Cardiac atrium fibroblast (primary cell): ENCODE measurements around the gene PIGB. TPM values are rescaled to one million over a fixed set of nuclear protein-coding genes. Genes with fewer than 3 reads are reported as not detected.

ENCODE experiments used
- total RNA-seq: library from RNA; depleted of rRNA; stranded (reverse); fragments of >200 nt; gene quantifications from 2 replicates; pipeline ENCODE4 v1.2.3, GENCODE V29; 2015

Gene PIGB
- 8.5 and 11.2 TPM in 2 replicates for total RNA-seq

GRCh38 chr15:55318588-55319494 is at the start of gene PIGB, which contains the start of gene PIGBOS1:
PIGB (plus strand) TSS chr15:55319222; CDS start chr15:55319251, 29 bp downstream.
PIGBOS1 (minus strand) TSS chr15:55319123; CDS start chr15:55317792, 1,331 bp downstream.

GRCh38 chr15:55289746-55290527 is 29.1 kb upstream of the PIGB start, which contains the start of gene RAB27A:
RAB27A (minus strand) TSS chr15:55289813; CDS start chr15:55234934, 54,879 bp downstream.

Other genes with a start within 250 kb of the PIGB start
- 55.1 and 78.9 TPM in 2 replicates for gene RSL24D1, start 122.3 kb upstream of the PIGB start, total RNA-seq
- 5.8 and 8.3 TPM in 2 replicates for gene RAB27A, start 29.4 kb upstream of the PIGB start, total RNA-seq
- 7.9 and 15.0 TPM in 2 replicates for gene PIGBOS1, start 99 bp upstream of the PIGB start, total RNA-seq
- gene CCPG1, start 89.1 kb downstream of the PIGB start, total RNA-seq: 34.8 and 50.4 TPM in 2 replicates
- gene PIERCE2, start 89.3 kb downstream of the PIGB start, total RNA-seq: 0.18 and 3.7 TPM in 2 replicates
- not detected in 2 replicates for gene DNAAF4, start 189.0 kb downstream of the PIGB start, total RNA-seq